SK-N-SH (cell line): ENCODE results near the gene ELF4.

Experiments used
- CTCF ChIP-seq: fragments of 200-600 bp; sonication (generic); IDR thresholded peaks from 2 replicates; pipeline ENCODE4 v1.6.1; 2017; ENCODE audit warnings: antibody characterized with exemption, mild to moderate bottlenecking, moderate library complexity
- FOXJ3 ChIP-seq: sonication (generic); formaldehyde crosslinking; IDR thresholded peaks from 2 replicates; pipeline ENCODE4 v1.5.1; 2020; ENCODE audit warnings: mild to moderate bottlenecking, missing genetic modification reagents
- NRF1 ChIP-seq: IDR thresholded peaks from 2 replicates; pipeline ENCODE4 v1.6.1; 2012; ENCODE audit warnings: low read depth, mild to moderate bottlenecking, low read length
- PBX3 ChIP-seq: IDR thresholded peaks from 2 replicates; pipeline ENCODE4; 2012
- RAD21 ChIP-seq: IDR thresholded peaks from 2 replicates; pipeline ENCODE4 v1.6.1; 2012; ENCODE audit warnings: mild to moderate bottlenecking, low read length
- SMC3 ChIP-seq: IDR thresholded peaks from 2 replicates; pipeline ENCODE4 v1.6.1; 2012; ENCODE audit warnings: low read depth, low read length, improper control_type of control experiment
- TCF12 ChIP-seq: IDR thresholded peaks from 2 replicates; pipeline ENCODE4 v1.4.0; 2012
- USF1 ChIP-seq: IDR thresholded peaks from 2 replicates; pipeline ENCODE4 v1.4.0; 2012; ENCODE audit warnings: low read depth, borderline replicate concordance

- TF ChIP-seq CTCF (no peak), NRF1 (no peak), RAD21 (no peak), USF1 (no peak), TCF12 (no peak), PBX3 (no peak), SMC3 (no peak), FOXJ3 (CRISPR knock-in tag) (no peak)
Observed at GRCh38 chrX:130095249-130096030, 14.9 kb downstream of the ELF4 start.
